MCF 10A (cell line): ENCODE data around the gene MVP. TPM values are rescaled to one million over a fixed set of nuclear protein-coding genes. Genes with fewer than 3 reads are reported as not detected.

Source experiments
- BruUV-seq: library from RNA; stranded (reverse); fragments of 400-500 nt; replicated peaks from 2 replicates; lab custom pipeline; 2021; lab: Mats Ljungman, UMichigan
- CTCF ChIA-PET: fragments of 300-600 bp; sonication (Branson Sonifier 250); formaldehyde crosslinking; extraction: SDS; loops from one replicate; lab custom pipeline; 2021; ENCODE audit warnings: antibody characterized with exemption, inconsistent platforms; lab: Yijun Ruan, JAX
- POLR2A ChIA-PET: fragments of 300-600, 350-650 bp; sonication (Branson Sonifier 250); formaldehyde crosslinking; extraction: SDS; loops from one replicate; lab custom pipeline; 2020; ENCODE audit warnings: antibody characterized with exemption, inconsistent platforms; lab: Yijun Ruan, JAX
- DNase-seq: peaks from one replicate; pipeline ENCODE4 v3.0.0-alpha.2; 2018; ENCODE audit not compliant: unreplicated experiment
- H3K27ac Mint-ChIP-seq: one replicate; pipeline ENCODE4 v1.8.0; 2022; ENCODE audit warnings: mild to moderate bottlenecking, low read depth, mixed read lengths; ENCODE audit not compliant: unreplicated experiment
- H3K27me3 Mint-ChIP-seq: one replicate; pipeline ENCODE4 v1.8.0; 2022; ENCODE audit warnings: mixed read lengths; ENCODE audit not compliant: insufficient read depth, unreplicated experiment
- H3K36me3 Mint-ChIP-seq: one replicate; pipeline ENCODE4 v1.8.0; 2022; ENCODE audit warnings: mild to moderate bottlenecking, moderate library complexity, mixed read lengths; ENCODE audit not compliant: insufficient read depth, unreplicated experiment
- H3K4me1 Mint-ChIP-seq: one replicate; pipeline ENCODE4 v1.8.0; 2022; ENCODE audit warnings: mixed read lengths; ENCODE audit not compliant: insufficient read depth, unreplicated experiment
- H3K4me3 Mint-ChIP-seq: one replicate; pipeline ENCODE4 v1.8.0; 2022; ENCODE audit warnings: mild to moderate bottlenecking, moderate library complexity, mixed read lengths; ENCODE audit not compliant: unreplicated experiment
- H3K9me3 Mint-ChIP-seq: one replicate; pipeline ENCODE4 v1.8.0; 2022; ENCODE audit warnings: mixed read lengths; ENCODE audit not compliant: unreplicated experiment
- CTCF ChIP-seq: fragments of 200-600 bp; IDR thresholded peaks from one replicate; pipeline ENCODE4 v1.8.0; 2022; ENCODE audit warnings: antibody characterized with exemption, mild to moderate bottlenecking; ENCODE audit not compliant: unreplicated experiment
- intact Hi-C: fragments of 100-400 bp; cut with micrococcal nuclease; formaldehyde crosslinking; loops from 2 replicates; pipeline ENCODE4 v1.14.1; 2022
- total RNA-seq: library from RNA; stranded (reverse); gene quantifications from 2 replicates; pipeline ENCODE4 v1.2.3, GENCODE V29; 2022

Gene MVP
- total RNA-seq, 1 experiment from 2014 or later, result 56.5 TPM

DNA sequence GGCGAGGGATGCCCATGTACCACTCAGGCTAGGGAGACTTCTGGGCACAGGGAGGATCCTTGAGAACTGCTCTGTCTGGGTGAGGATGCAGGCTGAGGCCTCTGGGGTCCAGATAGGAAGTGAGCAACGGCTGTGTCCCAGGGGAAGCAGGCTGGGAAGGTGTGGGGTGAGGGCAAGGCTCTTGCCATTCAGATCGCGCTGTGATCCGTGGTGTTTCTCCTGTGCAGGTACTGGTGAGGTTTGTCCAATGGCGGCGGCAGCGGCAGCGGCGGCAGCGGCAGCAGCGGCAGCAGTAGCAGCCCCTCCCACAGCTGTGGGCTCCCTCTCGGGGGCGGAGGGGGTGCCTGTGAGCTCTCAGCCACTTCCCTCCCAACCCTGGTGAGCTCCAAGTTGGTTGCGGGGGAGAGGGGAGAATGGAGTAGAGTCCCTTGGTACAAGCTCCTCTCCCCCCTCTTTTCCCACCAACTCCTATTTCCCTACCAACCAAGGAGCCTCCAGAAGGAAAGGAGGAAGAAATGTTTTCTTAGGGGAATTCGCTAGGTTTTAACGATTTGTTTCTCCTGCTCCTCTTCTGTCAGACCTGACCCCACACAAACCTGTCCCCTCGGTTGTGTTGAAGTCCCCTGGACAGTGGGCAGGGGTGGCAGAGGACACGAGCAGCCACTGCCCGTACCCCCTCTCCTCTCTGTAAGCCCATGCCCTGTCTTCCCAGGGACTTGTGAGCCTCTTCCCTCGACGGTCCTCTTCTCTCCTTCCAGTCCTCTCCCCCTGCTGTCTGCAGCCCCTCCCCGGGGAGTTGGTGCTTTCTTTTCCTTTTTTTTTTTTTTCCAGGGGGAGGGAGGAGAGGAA, 10.2 kb upstream of the MVP start:
- H3K36me3 Mint-ChIP-seq, result peaks cover 42% of the 10 kb centered on the region
- ChIA-PET POLR2A (interaction anchor here (0.6 to 2.0 kb wide), 5 partner anchors 11 to 983 kb away, joined by 3 to 16 read pairs (median 6); partner anchors contain the start of genes KCTD13, KIF22 and MVP), CTCF (no interaction called here)
- H3K27ac Mint-ChIP-seq, result no peak overlapping the region
- peak overlapping the region; percentile 69 for H3K4me3 Mint-ChIP-seq
- intact Hi-C loops, result loop anchor here (5.0 kb wide), 1 partner anchor 212 kb away; the partner anchor contains the start of gene C16orf92
- H3K9me3 Mint-ChIP-seq, result no peaks in the 10 kb centered on the region
- no peak for TF ChIP-seq CTCF
- no peak for DNase-seq
- H3K4me1 Mint-ChIP-seq, result peaks cover 30% of the 10 kb centered on the region
- no peaks in the 10 kb centered on the region for H3K27me3 Mint-ChIP-seq
- BruUV-seq, result no TSS peak

DNA sequence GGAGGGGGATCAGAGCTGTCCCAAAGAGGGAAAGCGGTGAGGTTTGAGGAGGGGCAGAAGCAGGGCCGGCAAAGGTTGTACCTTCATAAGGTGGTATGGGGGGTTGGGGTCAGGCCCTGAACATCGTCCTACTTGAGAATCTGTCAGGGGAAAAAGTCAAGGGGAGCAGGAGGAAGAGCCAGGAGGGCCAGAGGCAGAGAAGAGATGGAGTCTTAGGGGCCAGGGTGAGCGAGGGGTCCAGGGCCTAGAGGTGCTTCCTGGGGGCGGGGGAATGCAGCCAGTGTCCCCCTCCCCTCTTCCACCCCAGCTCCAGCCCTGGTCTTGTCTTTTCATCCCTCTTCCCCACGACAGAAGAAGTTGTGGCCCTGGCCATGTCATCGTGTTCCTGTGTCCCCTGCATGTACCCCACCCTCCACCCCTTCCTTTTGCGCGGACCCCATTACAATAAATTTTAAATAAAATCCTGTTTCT, 9.5 kb upstream of the MVP start:
- CTCF ChIA-PET, result interaction anchor here (0.6 to 0.9 kb wide), 2 partner anchors 129 to 619 kb away, joined by 3 read pairs; partner anchors contain the start of gene DCTPP1
- Mint-ChIP-seq H3K9me3 (no peaks in the 10 kb centered on the region), H3K4me3 (peak overlapping the region; percentile 69), H3K36me3 (peaks cover 37% of the 10 kb centered on the region), H3K4me1 (peaks cover 32% of the 10 kb centered on the region), H3K27ac (no peak overlapping the region), H3K27me3 (no peaks in the 10 kb centered on the region)
- DNase-seq, result no peak
- BruUV-seq, result TSS peak; percentile 84
- POLR2A ChIA-PET, result interaction anchor here (0.6 to 2.0 kb wide), 5 partner anchors 10 to 983 kb away, joined by 3 to 16 read pairs (median 6); partner anchors contain the start of genes KCTD13, KIF22 and MVP
- no peak for TF ChIP-seq CTCF
- intact Hi-C loops, result no loop called here

DNA sequence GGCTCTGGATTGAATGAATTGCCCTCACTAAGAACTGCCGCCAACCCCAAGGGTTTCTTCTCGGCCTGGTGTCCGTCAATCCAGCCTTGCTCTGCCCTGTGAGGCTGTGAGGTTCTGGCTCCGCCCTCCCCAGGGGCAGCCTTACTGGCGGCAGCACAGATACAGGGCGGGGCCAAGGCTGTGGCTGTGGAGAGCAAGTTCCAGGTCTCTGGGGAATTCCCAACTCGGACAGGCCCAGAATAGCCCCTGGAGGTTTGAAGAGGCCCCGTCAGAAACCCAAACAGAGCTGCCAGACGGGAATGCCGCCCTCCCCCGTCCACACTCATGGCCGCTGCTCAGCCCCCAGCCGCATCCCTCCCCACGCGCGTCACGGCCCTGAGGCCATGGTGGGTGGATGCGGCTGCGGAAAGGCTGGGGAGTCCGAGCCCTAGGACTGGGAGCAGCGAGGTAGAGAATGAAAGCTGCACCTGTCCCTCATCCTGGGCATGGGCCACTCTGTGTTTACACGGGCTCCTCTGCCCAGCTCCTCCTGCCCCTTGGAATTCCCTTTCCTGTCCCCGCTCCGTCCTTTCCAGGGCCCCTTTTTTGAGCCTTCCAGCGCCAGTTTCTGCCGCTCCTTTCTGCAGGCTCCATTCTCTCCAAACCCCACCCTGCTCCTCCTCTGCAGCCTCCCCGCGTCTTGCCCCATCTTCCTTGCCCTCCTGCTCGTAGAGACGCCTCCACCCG, 8.9 kb upstream of the MVP start:
- peak; percentile 97 for DNase-seq
- intact Hi-C loops, result no loop called here
- no TSS peak for BruUV-seq
- Mint-ChIP-seq H3K27ac (peak overlapping the region; percentile 40), H3K36me3 (peaks cover 37% of the 10 kb centered on the region), H3K4me3 (peak overlapping the region; percentile 69), H3K9me3 (no peaks in the 10 kb centered on the region), H3K4me1 (peaks cover 32% of the 10 kb centered on the region), H3K27me3 (no peaks in the 10 kb centered on the region)
- no peak for TF ChIP-seq CTCF
- POLR2A ChIA-PET, result interaction anchor here (0.6 to 2.0 kb wide), 7 partner anchors 9 to 185 kb away, joined by 3 to 16 read pairs (median 4); partner anchors contain the start of genes INO80E, KCTD13, KIF22 and MVP
- CTCF ChIA-PET, result interaction anchor here (0.6 to 0.9 kb wide), 2 partner anchors 130 to 618 kb away, joined by 3 read pairs; partner anchors contain the start of gene DCTPP1
